Stomach (tissue), 9 donors: Measurements from ENCODE around the gene CHST14. TPM values are rescaled to one million over a fixed set of nuclear protein-coding genes. Genes with fewer than 3 reads are reported as not detected.
A peak's percentile ranks its signal among the peaks of the same experiment; 100 is the strongest.

Experiments
- DNase-seq, 2 donors: peaks; one replicate each; pipeline versions ENCODE4 v3.0.0 to v3.0.0-alpha.2; 2013 to 2019
- H3K27ac ChIP-seq, 5 donors: fragments of 200-600 bp in 4 of 5; sonication (generic) in 4 of 5; one replicate each; pipeline ENCODE4 v1.5.1; 2013 to 2019; ENCODE audit warnings: mild to moderate bottlenecking in 1 of 5, moderate library complexity in 1 of 5
- H3K27me3 ChIP-seq, 3 donors: fragments of 200-600 bp; sonication (generic); one replicate each; pipeline ENCODE4 v1.5.1; 2017 to 2019; ENCODE audit warnings: mixed run types in 1 of 3
- H3K36me3 ChIP-seq, 4 donors: fragments of 200-600 bp; sonication (generic); 1 replicate in 3 of 4; 2 replicates in 1 of 4; pipeline ENCODE4 v1.5.1; 2016 to 2019
- H3K4me1 ChIP-seq, 4 donors: fragments of 200-600 bp; sonication (generic); one replicate each; pipeline ENCODE4 v1.5.1; 2016 to 2019
- H3K4me3 ChIP-seq, 4 donors: fragments of 200-600 bp; sonication (generic) in 3 of 4; one replicate each; pipeline ENCODE4 v1.5.1; 2016 to 2019; ENCODE audit warnings: mild to moderate bottlenecking in 1 of 4
- H3K9me3 ChIP-seq, 4 donors: fragments of 200-600 bp; sonication (generic); one replicate each; pipeline ENCODE4 v1.5.1; 2016 to 2019
- EP300 ChIP-seq: sonication (generic); formaldehyde crosslinking; IDR thresholded peaks from one replicate; pipeline ENCODE4 v1.6.1; 2017; ENCODE audit warnings: antibody characterized with exemption
- POLR2A ChIP-seq, 4 donors: fragments of 450-650 bp; IDR thresholded peaks; one replicate each; pipeline ENCODE4 v1.6.1; 2016; ENCODE audit warnings: antibody characterized with exemption in 4 of 4, control low read depth in 2 of 4, mild to moderate bottlenecking in 1 of 4, moderate library complexity in 1 of 4
- POLR2AphosphoS5 ChIP-seq, 3 donors: sonication (generic); formaldehyde crosslinking; IDR thresholded peaks; one replicate each; pipeline ENCODE4 v1.6.1; 2016; ENCODE audit warnings: antibody characterized with exemption in 3 of 3
- WGBS, 5 donors: extraction: QIAGEN DNeasy Blood & Tissue Kit in 3 of 5; methylation state at CpG; one replicate each; pipeline versions ENCODE4 v1.1.5 to v1.1.7; 2013 to 2018; 5-methylcytosine and 5-hydroxymethylcytosine counted together
- intact Hi-C: fragments of 100-400 bp; cut with DNase I; formaldehyde crosslinking; loops from one replicate; pipeline ENCODE4 v1.15.1; 2023; ENCODE audit warnings: low total_unique reads
- polyA plus RNA-seq, 3 donors: library from polyadenylated mRNA; stranded (reverse); fragments of 200-250 nt; gene quantifications; one replicate each; pipeline ENCODE4 v1.2.3, GENCODE V29; 2013
- total RNA-seq, 5 donors: library from RNA; depleted of rRNA; stranded (reverse); fragments of >200 nt; gene quantifications; one replicate each; pipeline versions ENCODE4 v1.1.0 to v1.2.3, GENCODE V29; 2014 to 2016
- TF ChIP-seq, protein P1 (sequence below), 7 experiments: fragments of 450-650 bp in 4 of 7; fragments of 200-600 bp in 3 of 7; sonication (generic) in 3 of 7; IDR thresholded peaks; one replicate each; pipeline ENCODE4 v1.5.1; 2016 to 2019; ENCODE audit warnings: antibody characterized with exemption in 7 of 7, control low read depth in 2 of 7, mild to moderate bottlenecking in 1 of 7
- donor health status: healthy with polysubstance abuse.
- donor health status: Bipolar disorder and iron deficiency.
- donor health status: healthy.

CHST14 gene
- total and polyA plus RNA-seq, 8 donors: 0.92 to 14.6 (median 5.1) TPM

DNA sequence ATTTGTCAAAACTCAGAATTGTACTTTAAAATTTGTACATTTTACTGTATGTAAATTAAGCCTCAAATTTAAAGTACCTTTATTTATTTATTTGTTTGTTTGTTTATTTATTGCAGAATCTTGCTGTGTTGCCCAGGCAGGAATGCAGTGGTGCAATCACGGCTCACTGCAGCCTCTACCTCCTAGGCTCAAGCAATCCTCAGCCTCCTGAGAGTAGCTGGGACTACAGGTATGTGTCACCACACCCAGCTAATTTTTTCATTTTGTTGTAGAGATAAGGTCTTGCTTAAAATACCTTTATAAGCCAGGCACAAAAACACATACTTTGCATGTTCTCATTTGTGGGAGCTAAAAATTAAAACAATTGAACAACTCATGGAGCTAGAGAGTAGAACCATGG, 37.4 kb downstream of the CHST14 start:
- intact Hi-C loops: no loop called here

DNA sequence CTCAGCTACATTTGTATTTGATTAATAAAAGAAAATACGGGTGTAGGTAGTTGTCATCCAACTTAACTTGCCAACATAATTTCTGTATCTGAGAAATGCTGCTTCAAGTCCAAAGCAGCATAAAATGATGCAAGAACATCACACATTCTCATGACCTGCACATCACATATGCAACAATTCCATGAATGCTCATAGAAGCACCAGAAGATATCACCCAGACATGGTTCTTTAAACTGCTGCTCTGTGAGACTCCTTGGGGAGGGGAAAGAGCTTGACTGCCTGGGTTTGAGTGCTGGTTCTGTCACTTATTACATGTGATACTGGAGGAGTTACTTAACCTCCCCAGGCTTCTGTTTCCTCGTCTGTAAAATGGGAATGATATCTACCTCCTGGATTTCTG, 39.4 kb downstream of the CHST14 start:
- DNase-seq: no peak
- H3K4me3 ChIP-seq: no peak overlapping the region
- peaks cover 13 to 29% (median 24%) of the 10 kb centered on the region in 4 donors for H3K4me1 ChIP-seq
- TF ChIP-seq EP300: no peak
- TF ChIP-seq, protein P1, sequence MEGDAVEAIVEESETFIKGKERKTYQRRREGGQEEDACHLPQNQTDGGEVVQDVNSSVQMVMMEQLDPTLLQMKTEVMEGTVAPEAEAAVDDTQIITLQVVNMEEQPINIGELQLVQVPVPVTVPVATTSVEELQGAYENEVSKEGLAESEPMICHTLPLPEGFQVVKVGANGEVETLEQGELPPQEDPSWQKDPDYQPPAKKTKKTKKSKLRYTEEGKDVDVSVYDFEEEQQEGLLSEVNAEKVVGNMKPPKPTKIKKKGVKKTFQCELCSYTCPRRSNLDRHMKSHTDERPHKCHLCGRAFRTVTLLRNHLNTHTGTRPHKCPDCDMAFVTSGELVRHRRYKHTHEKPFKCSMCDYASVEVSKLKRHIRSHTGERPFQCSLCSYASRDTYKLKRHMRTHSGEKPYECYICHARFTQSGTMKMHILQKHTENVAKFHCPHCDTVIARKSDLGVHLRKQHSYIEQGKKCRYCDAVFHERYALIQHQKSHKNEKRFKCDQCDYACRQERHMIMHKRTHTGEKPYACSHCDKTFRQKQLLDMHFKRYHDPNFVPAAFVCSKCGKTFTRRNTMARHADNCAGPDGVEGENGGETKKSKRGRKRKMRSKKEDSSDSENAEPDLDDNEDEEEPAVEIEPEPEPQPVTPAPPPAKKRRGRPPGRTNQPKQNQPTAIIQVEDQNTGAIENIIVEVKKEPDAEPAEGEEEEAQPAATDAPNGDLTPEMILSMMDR (IDR thresholded peaks at IDR 0.05): no peak
- no peak for TF ChIP-seq POLR2AphosphoS5 (IDR thresholded peaks at IDR 0.05)
- no peak for TF ChIP-seq POLR2A (IDR thresholded peaks at IDR 0.05)
- no peaks in the 10 kb centered on the region for H3K36me3 ChIP-seq
- no peak overlapping the region for H3K27ac ChIP-seq
- intact Hi-C loops: no loop called here
- H3K27me3 ChIP-seq: peaks cover 0 to 6% (median 0%) of the 10 kb centered on the region in 3 donors
- no peaks in the 10 kb centered on the region for H3K9me3 ChIP-seq
- WGBS, 5 donors: 80 to 92% (median 82%) methylated on average over 2 of the region's 2 CpGs

More for the DNA sequence above, 37.4 kb downstream of the CHST14 start:
- no peak overlapping the region for H3K4me3 ChIP-seq
- H3K27me3 ChIP-seq: peaks cover 0 to 11% (median 0%) of the 10 kb centered on the region in 3 donors
- no peaks in the 10 kb centered on the region for H3K9me3 ChIP-seq
- H3K36me3 ChIP-seq: no peaks in the 10 kb centered on the region
- WGBS, 5 donors: 72 to 93% (median 85%) methylated on average over 1 of the region's 1 CpG
- TF ChIP-seq POLR2A (IDR thresholded peaks at IDR 0.05) (no peak), EP300 (no peak), POLR2AphosphoS5 (IDR thresholded peaks at IDR 0.05) (no peak)
- TF ChIP-seq, protein P1 (IDR thresholded peaks at IDR 0.05): no peak
- H3K27ac ChIP-seq: no peak overlapping the region
- H3K4me1 ChIP-seq: peaks cover 13 to 29% (median 24%) of the 10 kb centered on the region in 4 donors
- no peak for DNase-seq

DNA sequence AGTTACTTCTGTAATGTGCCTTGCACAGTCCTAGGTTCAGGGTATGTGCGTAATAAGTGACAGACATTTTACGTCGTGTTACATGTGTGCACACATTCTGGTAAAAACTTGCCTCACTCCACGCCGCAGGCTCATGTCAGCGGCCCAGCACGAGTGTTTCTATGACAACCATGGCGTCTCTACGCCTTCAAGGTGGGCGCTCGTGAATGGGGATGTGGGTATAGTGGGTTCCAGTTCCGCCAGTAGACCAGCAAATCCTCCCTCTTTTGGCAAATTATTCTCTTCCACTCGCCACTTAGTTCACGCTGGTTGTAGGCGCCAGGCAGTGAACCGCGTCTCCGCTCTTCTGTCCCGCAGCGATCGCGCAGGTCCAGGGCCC, 40.3 kb downstream of the CHST14 start:
- H3K4me1 ChIP-seq: peaks cover 13 to 29% (median 24%) of the 10 kb centered on the region in 4 donors
- WGBS, 5 donors: 14 to 34% (median 21%) methylated on average over 16 to 22 of the region's 22 CpGs
- peak overlapping the region; percentile 52 to 59 (median 54) for H3K4me3 ChIP-seq
- H3K9me3 ChIP-seq: no peaks in the 10 kb centered on the region
- H3K36me3 ChIP-seq: no peaks in the 10 kb centered on the region
- peak overlapping the region in 4 of 5 donors; percentile 10 to 70 (median 32) for H3K27ac ChIP-seq
- intact Hi-C loops: no loop called here
- H3K27me3 ChIP-seq: peaks cover 0 to 6% (median 0%) of the 10 kb centered on the region in 3 donors
- TF ChIP-seq EP300: no peak
- DNase-seq: peak in 1 of 2 donors; percentile 53

DNA sequence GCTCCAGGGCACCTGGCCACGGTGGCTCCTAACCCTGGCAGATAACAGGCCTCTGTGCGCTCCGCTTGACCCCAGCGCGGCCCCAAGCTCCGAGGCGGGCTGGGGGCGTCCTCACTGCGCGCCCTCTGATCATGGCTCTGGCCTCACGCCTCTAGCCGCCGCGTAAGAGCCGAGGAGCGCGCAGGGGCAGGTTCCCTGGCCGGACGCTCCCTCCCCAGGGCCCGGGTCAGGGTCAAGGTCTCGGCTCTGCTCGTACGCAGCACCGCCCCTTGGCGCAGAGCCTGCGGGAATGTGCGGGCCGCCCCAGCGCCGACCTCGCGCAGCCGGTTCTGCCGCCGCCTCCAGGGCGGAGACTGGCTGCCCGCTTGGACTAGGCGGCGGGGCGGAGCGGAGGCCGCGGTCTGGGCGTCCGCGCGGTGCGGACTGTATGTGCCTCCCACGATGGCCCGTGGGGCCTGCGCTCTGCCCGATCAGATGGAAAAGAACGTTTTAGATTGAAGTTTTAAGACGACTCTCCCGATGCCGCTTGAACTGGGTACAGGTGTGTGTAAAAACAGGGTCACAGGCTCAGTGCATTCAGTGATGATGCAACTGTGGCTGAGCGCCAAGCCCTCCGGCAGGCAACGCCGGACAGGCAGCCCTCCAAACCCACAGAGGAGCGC, 40.8 kb downstream of the CHST14 start:
- 1 to 3% (median 1%) methylated on average over 6 to 61 of the region's 61 CpGs for WGBS, 5 donors
- no peak for TF ChIP-seq POLR2A (IDR thresholded peaks at IDR 0.05)
- no peak for TF ChIP-seq EP300
- TF ChIP-seq, protein P1 (IDR thresholded peaks at IDR 0.05): no peak
- TF ChIP-seq POLR2AphosphoS5 (IDR thresholded peaks at IDR 0.05): peak in 2 of 3 donors; percentile 41 to 79
- Histone ChIP-seq H3K4me1 (peaks cover 13 to 28% (median 23%) of the 10 kb centered on the region in 4 donors), H3K27ac (peak overlapping the region in 4 of 5 donors; percentile 10 to 70 (median 32)), H3K9me3 (no peaks in the 10 kb centered on the region), H3K27me3 (peaks cover 0 to 6% (median 0%) of the 10 kb centered on the region in 3 donors), H3K36me3 (no peaks in the 10 kb centered on the region), H3K4me3 (peak overlapping the region; percentile 52 to 59 (median 54))
- peak; percentile 90 to 93 for DNase-seq
- intact Hi-C loops: no loop called here

DNA sequence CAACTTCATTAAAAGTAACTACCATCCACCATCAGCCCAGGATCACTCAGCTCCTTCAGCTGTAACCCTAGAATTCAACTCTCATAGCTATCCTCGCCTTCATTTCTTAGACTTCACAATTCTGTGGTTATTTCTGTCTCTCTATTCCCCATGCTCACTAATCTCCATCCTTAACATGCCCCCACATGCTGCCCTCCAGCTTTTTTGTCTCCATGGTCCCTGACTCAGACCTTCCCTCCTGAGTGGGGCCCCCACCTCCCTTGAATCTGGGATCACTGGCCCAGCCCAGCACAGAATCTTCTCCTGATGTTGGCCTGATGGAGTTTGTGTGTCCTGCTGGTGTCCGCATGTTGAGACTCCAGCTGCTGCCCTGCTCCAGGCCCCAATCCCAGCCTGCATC, 41.7 kb downstream of the CHST14 start:
- intact Hi-C loops: no loop called here
- Histone ChIP-seq H3K4me3 (no peak overlapping the region), H3K27me3 (peaks cover 0 to 6% (median 0%) of the 10 kb centered on the region in 3 donors), H3K4me1 (peaks cover 6 to 19% (median 17%) of the 10 kb centered on the region in 4 donors), H3K9me3 (no peaks in the 10 kb centered on the region), H3K36me3 (no peaks in the 10 kb centered on the region), H3K27ac (peak overlapping the region in 1 of 5 donors; percentile 70)
- 90 to 100% (median 95%) methylated on average over 2 of the region's 2 CpGs for WGBS, 5 donors
- TF ChIP-seq, protein P1 (IDR thresholded peaks at IDR 0.05): no peak
- TF ChIP-seq POLR2A (IDR thresholded peaks at IDR 0.05) (no peak), POLR2AphosphoS5 (IDR thresholded peaks at IDR 0.05) (no peak), EP300 (no peak)
- DNase-seq: no peak
